Transverse colon (tissue), 4 donors: ENCODE data around the gene TPO.

Experiments used
- CTCF ChIP-seq, 5 experiments: fragments of 200-600 bp in 3 of 5; fragments of 450-650 bp in 2 of 5; sonication (generic) in 3 of 5; IDR thresholded peaks; 1 replicate in 2 of 5; 2 replicates in 3 of 5; pipeline ENCODE4 v1.5.1; 2016 to 2017; ENCODE audit warnings: antibody characterized with exemption in 5 of 5, inconsistent platforms in 3 of 5, mild to moderate bottlenecking in 2 of 5, moderate library complexity in 1 of 5
- EP300 ChIP-seq: sonication (generic); formaldehyde crosslinking; IDR thresholded peaks from one replicate; pipeline ENCODE4 v1.6.1; 2017; ENCODE audit warnings: antibody characterized with exemption, low read depth
- POLR2A ChIP-seq: fragments of 450-650 bp; IDR thresholded peaks from one replicate; pipeline ENCODE4 v1.6.1; 2016; ENCODE audit warnings: antibody characterized with exemption, mild to moderate bottlenecking, moderate library complexity
- POLR2AphosphoS5 ChIP-seq, 3 donors: sonication (generic); formaldehyde crosslinking; IDR thresholded peaks; one replicate each; pipeline ENCODE4 v1.6.1; 2016; ENCODE audit warnings: antibody characterized with exemption in 3 of 3

DNA sequence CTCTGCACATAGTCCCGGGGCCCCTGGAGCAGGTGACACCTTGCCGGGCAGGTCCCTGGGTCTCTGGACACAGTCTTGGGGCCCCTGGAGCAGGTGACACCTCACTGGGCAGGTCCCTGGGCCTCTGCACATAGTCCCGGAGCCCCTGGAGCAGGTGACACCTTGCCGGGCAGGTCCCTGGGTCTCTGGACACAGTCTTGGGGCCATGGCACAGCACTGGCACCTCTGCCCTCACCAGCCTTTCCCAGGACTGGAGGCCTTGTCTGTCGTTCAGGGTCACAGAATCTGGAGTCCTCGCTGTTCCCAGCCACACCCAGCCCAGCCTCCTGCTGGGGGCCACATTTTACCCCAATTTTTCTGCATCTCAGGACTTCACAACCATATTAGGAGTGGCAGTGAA lies 2.2 kb downstream of the TPO start:
- no peak for TF ChIP-seq EP300
- no peak for TF ChIP-seq CTCF (IDR thresholded peaks at IDR 0.05)
- TF ChIP-seq POLR2A = no peak
- TF ChIP-seq POLR2AphosphoS5 (IDR thresholded peaks at IDR 0.05) = no peak
